GM23248 (cell line): Measurements from ENCODE around the gene STUM. TPM values are rescaled to one million over a fixed set of nuclear protein-coding genes. Genes with fewer than 3 reads are reported as not detected.

Source experiments
- DNase-seq: peaks from one replicate; pipeline ENCODE4 v3.0.0-alpha.2; 2015
- H2AFZ ChIP-seq: fragments of 200-600 bp; sonication (generic); 2 replicates; pipeline ENCODE4 v1.6.1; 2016; ENCODE audit warnings: antibody characterized with exemption
- H3F3A ChIP-seq: fragments of 200-600 bp; sonication (generic); 2 replicates; pipeline ENCODE4 v1.6.1; 2016; ENCODE audit warnings: mild to moderate bottlenecking, antibody characterized with exemption, mixed run types; ENCODE audit not compliant: insufficient read depth
- H3K27ac ChIP-seq: fragments of 200-600 bp; sonication (generic); 2 replicates; pipeline ENCODE4 v1.5.1; 2016; ENCODE audit warnings: mild to moderate bottlenecking
- H3K27me3 ChIP-seq: fragments of 200-600 bp; sonication (generic); replicated peaks from 2 replicates; pipeline ENCODE4 v1.6.1; 2016; ENCODE audit warnings: mild to moderate bottlenecking; ENCODE audit not compliant: insufficient read depth
- H3K36me3 ChIP-seq: fragments of 200-600 bp; sonication (generic); 2 replicates; pipeline ENCODE4 v1.6.1; 2016; ENCODE audit warnings: low read depth, mild to moderate bottlenecking
- H3K4me1 ChIP-seq: fragments of 200-600 bp; sonication (generic); 2 replicates; pipeline ENCODE4 v1.6.1; 2016; ENCODE audit warnings: mild to moderate bottlenecking; ENCODE audit not compliant: insufficient read depth
- H3K4me2 ChIP-seq: fragments of 200-600 bp; sonication (generic); one replicate; pipeline ENCODE4 v1.6.1; 2016; ENCODE audit warnings: mild to moderate bottlenecking; ENCODE audit not compliant: unreplicated experiment
- H3K4me3 ChIP-seq: fragments of 200-600 bp; sonication (generic); 2 replicates; pipeline ENCODE4 v1.5.1; 2016; ENCODE audit warnings: mild to moderate bottlenecking
- H3K79me2 ChIP-seq: fragments of 200-600 bp; sonication (generic); 2 replicates; pipeline ENCODE4 v1.6.1; 2016; ENCODE audit warnings: mild to moderate bottlenecking; ENCODE audit not compliant: insufficient read depth
- H3K9ac ChIP-seq: fragments of 200-600 bp; sonication (generic); 2 replicates; pipeline ENCODE4 v1.6.1; 2016; ENCODE audit warnings: mild to moderate bottlenecking
- H3K9me2 ChIP-seq: fragments of 200-600 bp; sonication (generic); 2 replicates; pipeline ENCODE4 v1.6.1; 2016; ENCODE audit warnings: mixed run types, mild to moderate bottlenecking, moderate library complexity; ENCODE audit not compliant: insufficient read depth
- H3K9me3 ChIP-seq: fragments of 200-600 bp; sonication (generic); one replicate; pipeline ENCODE4 v1.6.1; 2017; ENCODE audit warnings: low read depth
- H4K20me1 ChIP-seq: fragments of 200-600 bp; sonication (generic); 2 replicates; pipeline ENCODE4 v1.6.0; 2016; ENCODE audit not compliant: insufficient read depth
- EZH2 ChIP-seq: fragments of 200-600 bp; sonication (generic); IDR thresholded peaks from 2 replicates; pipeline ENCODE4 v1.6.1; 2018; ENCODE audit warnings: antibody characterized with exemption, mild to moderate bottlenecking; ENCODE audit not compliant: insufficient read depth, poor library complexity, severe bottlenecking
- EZH2phosphoT487 ChIP-seq: fragments of 200-600 bp; sonication (generic); IDR thresholded peaks from 2 replicates; pipeline ENCODE4 v1.6.1; 2018; ENCODE audit warnings: antibody characterized with exemption, moderate library complexity, mild to moderate bottlenecking, low read depth; ENCODE audit not compliant: insufficient read depth
- WGBS, 2 experiments: methylation state at CpG; one replicate each; pipeline ENCODE4 v1.1.6; 2015 to 2017; ENCODE audit warnings: low lambda C conversion rate in 2 of 2, low coverage in 1 of 2; ENCODE audit errors: missing lambda C conversion rate in 2 of 2; 5-methylcytosine and 5-hydroxymethylcytosine counted together
- in situ Hi-C: fragments of 300-500 bp; cut with MboI; formaldehyde crosslinking; loops from 2 replicates; pipeline ENCODE4 v1.15.0; 2020
- polyA plus RNA-seq: library from polyadenylated mRNA; unstranded; fragments of >200 nt; fragmentation: Nextera tagmentation; extraction: Ambion mirVana; gene quantifications from 2 replicates; pipeline ENCODE4 v1.2.1, GENCODE V29; 2016
- total RNA-seq: library from RNA; depleted of rRNA; stranded (reverse); fragments of >200 nt; shearing (Covaris generic); gene quantifications from 2 replicates; pipeline ENCODE4 v1.2.3, GENCODE V29; 2014

The STUM gene
- total and polyA plus RNA-seq, 2 experiments from 2014 or later, result under 0.01 TPM; not detected in 1

DNA sequence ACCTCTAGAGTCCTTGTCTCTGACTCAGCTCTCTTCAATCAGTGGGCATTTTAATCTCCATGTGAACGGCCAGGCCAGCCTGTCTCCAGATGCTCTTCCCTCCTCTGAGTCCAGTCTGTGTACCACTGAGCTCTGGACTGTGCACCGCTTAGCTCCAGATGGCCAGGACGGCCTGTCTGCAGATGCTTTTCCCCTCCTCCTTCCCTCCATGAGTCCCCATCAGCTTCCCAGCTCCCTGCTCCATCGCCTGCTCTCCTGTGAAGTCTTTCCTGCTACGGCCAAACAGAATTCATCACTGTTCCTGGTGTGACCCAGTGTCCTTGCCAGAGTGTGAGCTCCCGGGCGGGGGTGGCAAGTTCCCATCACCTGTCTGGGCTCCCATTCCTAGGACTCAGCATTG, 42.0 kb downstream of the STUM start:
- Histone ChIP-seq H3K4me2 (no peak overlapping the region), H3K9me3 (no peaks in the 10 kb centered on the region), H3F3A (no peaks in the 10 kb centered on the region), H4K20me1 (no peaks in the 10 kb centered on the region), H3K79me2 (no peaks in the 10 kb centered on the region), H3K27ac (no peak overlapping the region), H3K4me3 (no peak overlapping the region), H3K9me2 (no peaks in the 10 kb centered on the region), H3K9ac (no peak overlapping the region), H2AFZ (no peak overlapping the region), H3K27me3 (peaks cover 4% of the 10 kb centered on the region; the same call in 1 of the 2 replicates), H3K4me1 (peaks cover 4% of the 10 kb centered on the region; the same call in 1 of the 2 replicates), H3K36me3 (no peaks in the 10 kb centered on the region)
- TF ChIP-seq EZH2 (no peak), EZH2phosphoT487 (no peak)
- WGBS, 2 experiments, result 77 to 82% methylated on average over 7 of the region's 7 CpGs
- DNase-seq, result no peak
- in situ Hi-C loops, result no loop called here

DNA sequence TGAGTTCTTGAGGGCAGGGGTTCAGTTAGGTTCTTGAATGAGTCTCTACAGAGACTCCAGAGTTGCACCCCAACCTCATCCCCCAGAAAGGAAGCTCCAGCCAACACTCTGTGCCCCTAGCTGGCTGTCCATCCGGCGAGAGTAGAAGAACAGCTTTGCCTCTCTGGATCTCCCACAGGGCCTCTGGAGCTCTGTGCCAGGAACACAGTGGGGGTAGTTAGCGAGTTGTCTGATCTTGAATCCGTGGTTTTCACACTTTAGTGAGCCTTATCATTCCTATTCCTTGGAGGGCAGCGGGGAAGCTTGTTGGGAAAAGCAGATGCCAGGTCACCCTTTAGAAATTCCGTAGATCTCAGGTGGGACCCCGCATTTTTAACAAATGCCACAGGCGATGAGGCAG, 45.0 kb downstream of the STUM start:
- in situ Hi-C loops, result no loop called here
- Histone ChIP-seq H3K9me3 (no peaks in the 10 kb centered on the region), H3K4me3 (no peak overlapping the region), H3K4me2 (no peak overlapping the region), H3K9me2 (no peaks in the 10 kb centered on the region), H3K4me1 (peaks cover 4% of the 10 kb centered on the region; the same call in 1 of the 2 replicates), H3K9ac (no peak overlapping the region), H3K27me3 (peaks cover 12% of the 10 kb centered on the region), H3K36me3 (no peaks in the 10 kb centered on the region), H4K20me1 (no peaks in the 10 kb centered on the region), H2AFZ (no peak overlapping the region), H3K27ac (no peak overlapping the region), H3F3A (no peaks in the 10 kb centered on the region), H3K79me2 (no peaks in the 10 kb centered on the region)
- no peak for DNase-seq
- TF ChIP-seq EZH2phosphoT487 (no peak), EZH2 (no peak)
- WGBS, 2 experiments, result 61 to 66% methylated on average over 8 of the region's 8 CpGs

DNA sequence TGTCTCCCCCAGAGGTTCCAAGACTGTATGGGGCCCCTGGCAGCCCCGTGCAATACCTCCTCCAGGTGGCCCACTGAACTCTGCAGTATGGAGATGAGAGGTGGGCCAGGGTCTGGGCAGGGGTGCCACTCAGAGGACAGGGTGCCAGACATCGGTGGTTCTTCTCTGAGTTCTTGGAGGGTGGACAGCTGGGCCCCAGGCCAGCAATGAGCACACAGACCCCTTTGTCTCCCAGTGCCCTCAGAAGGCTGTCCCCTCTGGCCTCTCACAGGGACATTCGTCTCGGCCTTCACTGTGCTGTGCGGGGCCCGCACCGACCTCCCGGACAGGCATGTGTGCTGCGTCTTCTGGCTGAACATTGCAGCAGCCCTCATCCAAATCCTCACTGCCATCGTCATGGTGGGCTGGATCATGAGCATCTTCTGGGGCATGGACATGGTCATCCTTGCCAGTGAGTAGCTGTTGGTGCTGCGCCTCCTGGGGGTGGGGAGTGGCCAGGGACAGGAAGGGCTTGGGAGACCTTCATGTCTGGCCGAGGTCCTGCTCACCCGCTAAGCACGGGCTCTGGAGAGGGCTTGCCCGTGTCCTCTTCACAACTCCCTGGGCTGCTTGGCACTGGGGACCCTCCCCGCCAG, 48.1 kb downstream of the STUM start:
- Histone ChIP-seq H3K4me3 (no peak overlapping the region), H3K9ac (no peak overlapping the region), H2AFZ (no peak overlapping the region), H3F3A (no peaks in the 10 kb centered on the region), H3K27me3 (peaks cover 14% of the 10 kb centered on the region), H3K27ac (no peak overlapping the region), H3K4me1 (no peaks in the 10 kb centered on the region), H3K36me3 (no peaks in the 10 kb centered on the region), H3K79me2 (no peaks in the 10 kb centered on the region), H4K20me1 (no peaks in the 10 kb centered on the region), H3K9me2 (no peaks in the 10 kb centered on the region), H3K4me2 (no peak overlapping the region), H3K9me3 (no peaks in the 10 kb centered on the region)
- WGBS, 2 experiments, result 70 to 78% methylated on average over 16 of the region's 16 CpGs
- no peak for DNase-seq
- in situ Hi-C loops, result no loop called here
- TF ChIP-seq EZH2phosphoT487, result no peak
- TF ChIP-seq EZH2, result no peak

DNA sequence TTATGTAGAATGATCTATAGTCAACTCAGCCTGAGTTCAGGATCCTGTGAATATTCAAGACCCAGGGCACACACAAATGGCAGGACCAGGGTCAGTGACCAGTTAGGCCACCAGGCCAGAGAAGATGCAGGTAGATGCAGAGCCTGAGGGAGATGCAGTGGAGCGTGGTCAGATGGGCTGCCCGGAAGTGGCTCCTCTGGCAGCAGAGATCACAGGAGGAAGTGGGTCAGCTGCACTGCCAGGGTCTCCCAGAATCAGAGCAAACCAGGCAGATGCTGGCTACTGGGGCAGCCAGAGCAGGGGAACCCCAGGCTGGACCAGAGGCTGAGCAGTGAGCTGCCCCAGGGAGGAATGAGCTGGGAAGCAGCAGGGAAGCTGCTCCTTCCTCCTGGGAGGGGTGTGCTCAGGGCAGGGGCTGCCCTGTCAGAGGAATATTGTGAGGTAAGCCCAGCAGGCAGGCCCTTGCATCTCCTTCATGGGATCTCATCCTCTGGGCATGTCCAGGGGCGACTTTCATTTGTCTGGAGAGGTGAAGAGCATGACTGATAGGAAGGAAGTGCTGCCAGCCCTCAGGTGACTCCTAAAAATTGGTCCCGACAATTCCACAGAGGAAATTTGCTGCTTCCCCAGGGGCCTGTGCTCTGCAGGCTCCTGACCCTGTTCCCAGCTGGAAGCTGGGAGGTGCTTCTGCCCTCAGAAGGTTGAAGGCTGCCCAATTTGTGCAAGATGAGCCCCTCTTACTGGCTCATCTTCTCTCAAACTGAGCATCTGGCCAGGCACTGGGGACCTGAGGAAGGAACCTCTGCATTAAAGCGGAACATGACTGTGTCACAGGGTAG, 49.3 kb downstream of the STUM start:
- H3F3A ChIP-seq, result peaks cover under 1% of the 10 kb centered on the region
- in situ Hi-C loops, result no loop called here
- peaks cover 14% of the 10 kb centered on the region for H3K27me3 ChIP-seq
- no peaks in the 10 kb centered on the region for H3K9me3 ChIP-seq
- H4K20me1 ChIP-seq, result no peaks in the 10 kb centered on the region
- no peaks in the 10 kb centered on the region for H3K79me2 ChIP-seq
- DNase-seq, result no peak
- H3K9ac ChIP-seq, result no peak overlapping the region
- no peaks in the 10 kb centered on the region for H3K36me3 ChIP-seq
- no peak overlapping the region for H3K4me2 ChIP-seq
- H3K9me2 ChIP-seq, result no peaks in the 10 kb centered on the region
- no peak overlapping the region for H3K27ac ChIP-seq
- H3K4me3 ChIP-seq, result no peak overlapping the region
- H2AFZ ChIP-seq, result no peak overlapping the region
- 43 to 52% methylated on average over 5 of the region's 5 CpGs for WGBS, 2 experiments
- H3K4me1 ChIP-seq, result peaks cover 8% of the 10 kb centered on the region
- TF ChIP-seq EZH2 (no peak), EZH2phosphoT487 (no peak)
